Tibial nerve (tissue), 4 donors: Measurements from ENCODE around the gene TCEANC. TPM values are rescaled to one million over a fixed set of nuclear protein-coding genes. Genes with fewer than 3 reads are reported as not detected.

Experiments used
- DNase-seq, 2 donors: peaks; one replicate each; pipeline ENCODE4 v3.0.0-alpha.2; 2019; ENCODE audit warnings: low spot score in 2 of 2
- H3K27ac ChIP-seq, 4 donors: fragments of 200-600 bp; sonication (generic) in 3 of 4; one replicate each; pipeline ENCODE4 v1.5.1; 2017 to 2019; ENCODE audit warnings: mild to moderate bottlenecking in 1 of 4
- H3K27me3 ChIP-seq, 2 donors: fragments of 200-600 bp; sonication (generic) in 1 of 2; one replicate each; pipeline versions ENCODE4 v1.5.1 to v1.6.0; 2017 to 2019
- H3K36me3 ChIP-seq, 3 donors: fragments of 200-600 bp; sonication (generic); one replicate each; pipeline ENCODE4 v1.5.1; 2018 to 2019
- H3K4me1 ChIP-seq, 4 donors: fragments of 200-600 bp; sonication (generic) in 3 of 4; one replicate each; pipeline ENCODE4 v1.5.1; 2017 to 2019
- H3K4me3 ChIP-seq, 4 donors: fragments of 200-600 bp; sonication (generic) in 3 of 4; one replicate each; pipeline ENCODE4 v1.5.1; 2017 to 2019; ENCODE audit warnings: mild to moderate bottlenecking in 1 of 4, moderate library complexity in 1 of 4
- H3K9me3 ChIP-seq, 4 donors: fragments of 200-600 bp; sonication (generic) in 3 of 4; one replicate each; pipeline ENCODE4 v1.5.1; 2017 to 2019
- EP300 ChIP-seq, 2 donors: sonication (generic); formaldehyde crosslinking; IDR thresholded peaks; one replicate each; pipeline ENCODE4 v1.6.1; 2017; ENCODE audit warnings: antibody characterized with exemption in 2 of 2, mild to moderate bottlenecking in 1 of 2
- POLR2A ChIP-seq, 2 donors: fragments of 450-650 bp; IDR thresholded peaks; one replicate each; pipeline ENCODE4 v1.6.1; 2017; ENCODE audit warnings: antibody characterized with exemption in 2 of 2, mild to moderate bottlenecking in 2 of 2, moderate library complexity in 2 of 2
- WGBS, 2 donors: methylation state at CpG; one replicate each; pipeline ENCODE4 v1.1.5; 2018; 5-methylcytosine and 5-hydroxymethylcytosine counted together
- total RNA-seq, 4 donors: library from RNA; depleted of rRNA; stranded (reverse); fragments of >200 nt; gene quantifications; one replicate each; pipeline ENCODE4 v1.1.0, GENCODE V29; 2016
- TF ChIP-seq, protein P1 (sequence below), 5 experiments: fragments of 200-600 bp in 3 of 5; fragments of 450-650 bp in 2 of 5; sonication (generic) in 3 of 5; IDR thresholded peaks; one replicate each; pipeline ENCODE4 v1.5.1; 2016 to 2019; ENCODE audit warnings: antibody characterized with exemption in 5 of 5, mild to moderate bottlenecking in 3 of 5, moderate library complexity in 2 of 5

TCEANC gene
- total RNA-seq, 4 donors from 2014 or later = 2.9 to 6.1 (median 5.0) TPM

- 78 to 82% methylated on average over 4 of the region's 4 CpGs for WGBS, 2 donors
- H3K27ac ChIP-seq = no peak overlapping the region
- DNase-seq = no peak
- H3K4me1 ChIP-seq = no peaks in the 10 kb centered on the region
- peaks cover 0 to 28% (median 0%) of the 10 kb centered on the region in 3 donors for H3K36me3 ChIP-seq
- no peak for TF ChIP-seq EP300 (IDR thresholded peaks at IDR 0.05)
- no peak for TF ChIP-seq POLR2A (IDR thresholded peaks at IDR 0.05)
- TF ChIP-seq, protein P1, sequence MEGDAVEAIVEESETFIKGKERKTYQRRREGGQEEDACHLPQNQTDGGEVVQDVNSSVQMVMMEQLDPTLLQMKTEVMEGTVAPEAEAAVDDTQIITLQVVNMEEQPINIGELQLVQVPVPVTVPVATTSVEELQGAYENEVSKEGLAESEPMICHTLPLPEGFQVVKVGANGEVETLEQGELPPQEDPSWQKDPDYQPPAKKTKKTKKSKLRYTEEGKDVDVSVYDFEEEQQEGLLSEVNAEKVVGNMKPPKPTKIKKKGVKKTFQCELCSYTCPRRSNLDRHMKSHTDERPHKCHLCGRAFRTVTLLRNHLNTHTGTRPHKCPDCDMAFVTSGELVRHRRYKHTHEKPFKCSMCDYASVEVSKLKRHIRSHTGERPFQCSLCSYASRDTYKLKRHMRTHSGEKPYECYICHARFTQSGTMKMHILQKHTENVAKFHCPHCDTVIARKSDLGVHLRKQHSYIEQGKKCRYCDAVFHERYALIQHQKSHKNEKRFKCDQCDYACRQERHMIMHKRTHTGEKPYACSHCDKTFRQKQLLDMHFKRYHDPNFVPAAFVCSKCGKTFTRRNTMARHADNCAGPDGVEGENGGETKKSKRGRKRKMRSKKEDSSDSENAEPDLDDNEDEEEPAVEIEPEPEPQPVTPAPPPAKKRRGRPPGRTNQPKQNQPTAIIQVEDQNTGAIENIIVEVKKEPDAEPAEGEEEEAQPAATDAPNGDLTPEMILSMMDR (IDR thresholded peaks at IDR 0.05) = no peak
- H3K9me3 ChIP-seq = no peaks in the 10 kb centered on the region
- H3K4me3 ChIP-seq = no peak overlapping the region
- H3K27me3 ChIP-seq = no peaks in the 10 kb centered on the region
Measured at GRCh38 chrX:13711141-13711540, 58.2 kb downstream of the TCEANC start.

Other genes with a start within 250 kb of the TCEANC start
- not detected for gene EGFL6, start 83.5 kb upstream of the TCEANC start, total RNA-seq
- gene RAB9A, start 36.0 kb downstream of the TCEANC start, total RNA-seq = 10 to 100 TPM; 20.1 to 69.5 (median 24.9) TPM
- gene TRAPPC2, start 81.5 kb downstream of the TCEANC start, total RNA-seq = 10 to 100 TPM in 3 of 4 donors, 1 to 10 TPM in 1; 9.0 to 13.8 (median 11.6) TPM
- 10 to 100 TPM; 14.7 to 38.1 (median 31.3) TPM for gene OFD1, start 81.6 kb downstream of the TCEANC start, total RNA-seq
- 100 to 1,000 TPM; 199 to 408 (median 299) TPM for gene GPM6B, start 164.0 kb downstream of the TCEANC start, total RNA-seq